HEK293 (cell line): Measurements from ENCODE around the gene RSPRY1.
A peak's percentile ranks its signal among the peaks of the same experiment; 100 is the strongest.

Experiments used
- CTCF ChIA-PET: fragments of 350-600 bp; formaldehyde crosslinking; extraction: SDS; loops from one replicate; lab custom pipeline; 2021; ENCODE audit warnings: antibody characterized with exemption; lab: Yijun Ruan, JAX
- POLR2A ChIA-PET: fragments of 300-600 bp; formaldehyde crosslinking; extraction: SDS; loops from one replicate; lab custom pipeline; 2020; ENCODE audit warnings: antibody characterized with exemption, inconsistent platforms; lab: Yijun Ruan, JAX
- H3K27ac ChIP-seq: fragments of 200-500 bp; sonication (Bioruptor generic); 2 replicates; pipeline ENCODE4 v1.5.1; 2014; ENCODE audit warnings: low read depth, low read length, control low read depth, inconsistent platforms; ENCODE audit errors: extremely low read depth
- H3K36me3 ChIP-seq, 2 experiments: fragments of 200-500 bp in 1 of 2; sonication (Bioruptor generic) in 1 of 2; 1 replicate in 1 of 2; 2 replicates in 1 of 2; pipeline ENCODE4 v1.5.1; 2014 to 2017; ENCODE audit warnings: inconsistent platforms in 2 of 2, low read length in 2 of 2; ENCODE audit not compliant: control insufficient read depth in 2 of 2, insufficient read depth in 1 of 2
- H3K4me1 ChIP-seq: fragments of 200-500 bp; sonication (Bioruptor generic); 2 replicates; pipeline ENCODE4 v1.5.1; 2014; ENCODE audit warnings: mild to moderate bottlenecking, low read length, inconsistent platforms; ENCODE audit not compliant: control insufficient read depth, insufficient read depth
- H3K4me3 ChIP-seq: 2 replicates; pipeline ENCODE4 v1.5.1; 2011; ENCODE audit warnings: low read depth, mild to moderate bottlenecking, control low read depth, low read length, moderate library complexity
- H3K9me3 ChIP-seq: fragments of 200-500 bp; sonication (Bioruptor generic); 2 replicates; pipeline ENCODE4 v1.5.1; 2014; ENCODE audit warnings: low read depth, low read length, inconsistent platforms; ENCODE audit not compliant: control insufficient read depth, insufficient read depth
- BCL6B ChIP-seq: fragments of 450-650 bp; formaldehyde crosslinking; IDR thresholded peaks from 2 replicates; pipeline ENCODE4 v1.5.1; 2017; ENCODE audit warnings: missing biosample characterization, missing genetic modification characterization
- GLIS1 ChIP-seq: fragments of 450-650 bp; formaldehyde crosslinking; IDR thresholded peaks from 2 replicates; pipeline ENCODE4 v1.5.1; 2016; ENCODE audit warnings: missing biosample characterization, missing genetic modification characterization
- KLF16 ChIP-seq: fragments of 450-650 bp; formaldehyde crosslinking; IDR thresholded peaks from 2 replicates; pipeline ENCODE4 v1.5.1; 2017; ENCODE audit warnings: missing biosample characterization, missing genetic modification characterization
- KLF9 ChIP-seq: fragments of 450-650 bp; formaldehyde crosslinking; IDR thresholded peaks from 2 replicates; pipeline ENCODE4 v1.5.1; 2016; ENCODE audit warnings: missing biosample characterization, missing genetic modification characterization, low read depth
- SCRT2 ChIP-seq: fragments of 450-650 bp; formaldehyde crosslinking; IDR thresholded peaks from 2 replicates; pipeline ENCODE4 v1.5.1; 2016; ENCODE audit warnings: missing biosample characterization, missing genetic modification characterization
- TRIM28 ChIP-seq: IDR thresholded peaks from 2 replicates; pipeline ENCODE4 v1.6.1; 2011; ENCODE audit warnings: low read length, control low read depth, borderline replicate concordance
- ZBTB44 ChIP-seq: fragments of 450-650 bp; IDR thresholded peaks from 2 replicates; pipeline ENCODE4 v1.5.1; 2018; ENCODE audit warnings: missing biosample characterization, mild to moderate bottlenecking, missing genetic modification characterization
- ZEB2 ChIP-seq: fragments of 450-650 bp; formaldehyde crosslinking; IDR thresholded peaks from 2 replicates; pipeline ENCODE4 v1.5.1; 2016; ENCODE audit warnings: missing biosample characterization, missing genetic modification characterization
- ZNF174 ChIP-seq: fragments of 450-650 bp; formaldehyde crosslinking; IDR thresholded peaks from 2 replicates; pipeline ENCODE4 v1.5.0; 2017; ENCODE audit warnings: missing biosample characterization, mild to moderate bottlenecking, missing genetic modification characterization
- ZNF175 ChIP-seq: fragments of 450-650 bp; formaldehyde crosslinking; IDR thresholded peaks from 2 replicates; pipeline ENCODE4 v1.5.1; 2016; ENCODE audit warnings: missing biosample characterization, missing genetic modification characterization
- ZNF214 ChIP-seq: fragments of 450-650 bp; formaldehyde crosslinking; IDR thresholded peaks from 2 replicates; pipeline ENCODE4 v1.5.1; 2017; ENCODE audit warnings: missing biosample characterization, mild to moderate bottlenecking, missing genetic modification characterization, borderline replicate concordance
- ZNF221 ChIP-seq: fragments of 450-650 bp; formaldehyde crosslinking; IDR thresholded peaks from 2 replicates; pipeline ENCODE4 v1.5.1; 2017; ENCODE audit warnings: missing biosample characterization, missing genetic modification characterization, borderline replicate concordance
- ZNF530 ChIP-seq: fragments of 450-650 bp; formaldehyde crosslinking; IDR thresholded peaks from 2 replicates; pipeline ENCODE4 v1.5.1; 2016; ENCODE audit warnings: low read depth, missing biosample characterization, missing genetic modification characterization
- ZNF549 ChIP-seq: fragments of 450-650 bp; IDR thresholded peaks from 2 replicates; pipeline ENCODE4 v1.5.1; 2018; ENCODE audit warnings: missing biosample characterization, missing genetic modification characterization, mild to moderate bottlenecking, inconsistent platforms, moderate library complexity
- ZNF600 ChIP-seq: fragments of 450-650 bp; formaldehyde crosslinking; IDR thresholded peaks from 2 replicates; pipeline ENCODE4 v1.5.1; 2016; ENCODE audit warnings: missing biosample characterization, missing genetic modification characterization
- ZNF621 ChIP-seq: fragments of 450-650 bp; formaldehyde crosslinking; IDR thresholded peaks from 2 replicates; pipeline ENCODE4 v1.5.1; 2017; ENCODE audit warnings: missing biosample characterization, missing genetic modification characterization
- ZNF645 ChIP-seq: fragments of 450-650 bp; formaldehyde crosslinking; IDR thresholded peaks from 2 replicates; pipeline ENCODE4; 2016; ENCODE audit warnings: missing biosample characterization, missing genetic modification characterization
- ZNF791 ChIP-seq: fragments of 450-650 bp; formaldehyde crosslinking; IDR thresholded peaks from 2 replicates; pipeline ENCODE4 v1.5.1; 2016; ENCODE audit warnings: missing biosample characterization, missing genetic modification characterization
- ZNF837 ChIP-seq: fragments of 450-650 bp; formaldehyde crosslinking; IDR thresholded peaks from 2 replicates; pipeline ENCODE4 v1.5.1; 2016; ENCODE audit warnings: missing biosample characterization, missing genetic modification characterization
- TF ChIP-seq, protein P1 (sequence below): fragments of 450-650 bp; formaldehyde crosslinking; IDR thresholded peaks from 2 replicates; pipeline ENCODE4 v1.5.1; 2017; ENCODE audit warnings: missing biosample characterization, missing genetic modification characterization
- TF ChIP-seq, protein P2 (sequence below): fragments of 450-650 bp; formaldehyde crosslinking; IDR thresholded peaks from 2 replicates; pipeline ENCODE4 v1.5.1; 2016; ENCODE audit warnings: missing biosample characterization, missing genetic modification characterization

The RSPRY1 gene

GRCh38 chr16:57202095-57202886 is 16.2 kb downstream of the RSPRY1 start:
- CTCF ChIA-PET, result interaction anchor here (0.6 kb wide), 1 partner anchor 110 kb away, joined by 3 read pairs; the partner anchor contains the start of gene CPNE2
- H3K27ac ChIP-seq, result no peak overlapping the region
- H3K9me3 ChIP-seq, result no peaks in the 10 kb centered on the region
- POLR2A ChIA-PET, result no interaction called here
- no peaks in the 10 kb centered on the region for H3K4me1 ChIP-seq
- H3K4me3 ChIP-seq, result no peak overlapping the region
- H3K36me3 ChIP-seq, result peaks cover 2 to 29% of the 10 kb centered on the region in 2 experiments
- TF ChIP-seq ZNF837 (tag by site-specific recombination) (no peak), ZNF621 (tag by site-specific recombination) (no peak), ZNF221 (no peak), GLIS1 (no peak), TRIM28 (no peak), ZBTB44 (tag by site-specific recombination) (no peak), ZEB2 (tag by site-specific recombination) (no peak), ZNF600 (tag by site-specific recombination) (no peak), ZNF530 (no peak), ZNF645 (tag by site-specific recombination) (no peak), KLF9 (tag by site-specific recombination) (no peak), ZNF174 (tag by site-specific recombination) (no peak), ZNF175 (no peak), ZNF791 (no peak), ZNF549 (tag by site-specific recombination) (no peak)
- TF ChIP-seq, protein P1, sequence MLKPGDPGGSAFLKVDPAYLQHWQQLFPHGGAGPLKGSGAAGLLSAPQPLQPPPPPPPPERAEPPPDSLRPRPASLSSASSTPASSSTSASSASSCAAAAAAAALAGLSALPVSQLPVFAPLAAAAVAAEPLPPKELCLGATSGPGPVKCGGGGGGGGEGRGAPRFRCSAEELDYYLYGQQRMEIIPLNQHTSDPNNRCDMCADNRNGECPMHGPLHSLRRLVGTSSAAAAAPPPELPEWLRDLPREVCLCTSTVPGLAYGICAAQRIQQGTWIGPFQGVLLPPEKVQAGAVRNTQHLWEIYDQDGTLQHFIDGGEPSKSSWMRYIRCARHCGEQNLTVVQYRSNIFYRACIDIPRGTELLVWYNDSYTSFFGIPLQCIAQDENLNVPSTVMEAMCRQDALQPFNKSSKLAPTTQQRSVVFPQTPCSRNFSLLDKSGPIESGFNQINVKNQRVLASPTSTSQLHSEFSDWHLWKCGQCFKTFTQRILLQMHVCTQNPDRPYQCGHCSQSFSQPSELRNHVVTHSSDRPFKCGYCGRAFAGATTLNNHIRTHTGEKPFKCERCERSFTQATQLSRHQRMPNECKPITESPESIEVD (tag by site-specific recombination), result no peak
- TF ChIP-seq, all 188 proteins: peak for 0

DNA sequence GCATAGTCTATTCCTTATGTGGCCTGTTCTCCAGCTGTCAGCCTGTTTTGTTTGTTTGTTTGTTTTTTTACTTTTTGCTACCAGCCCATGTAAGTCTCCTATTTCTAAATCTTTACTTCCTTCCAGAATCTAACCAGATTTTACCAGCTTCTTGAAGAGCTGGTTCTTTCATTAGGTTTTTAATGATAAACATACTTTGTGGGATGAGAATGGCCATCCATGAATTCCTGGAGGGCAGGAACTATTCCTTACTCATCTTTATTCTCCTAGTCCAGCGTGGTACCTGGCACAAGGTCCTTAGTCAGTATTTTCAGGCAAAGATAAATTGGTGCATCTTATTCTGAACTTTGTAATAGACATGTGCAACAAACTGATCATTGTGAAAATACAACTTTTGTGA is 17.3 kb downstream of the RSPRY1 start:
- ChIA-PET POLR2A (no interaction called here), CTCF (no interaction called here)
- Histone ChIP-seq H3K27ac (no peak overlapping the region), H3K36me3 (peaks cover 5 to 36% of the 10 kb centered on the region in 2 experiments), H3K4me1 (no peaks in the 10 kb centered on the region), H3K9me3 (no peaks in the 10 kb centered on the region), H3K4me3 (no peak overlapping the region)
- TF ChIP-seq ZNF214 (tag by site-specific recombination) (no peak), BCL6B (tag by site-specific recombination) (peak; percentile 51; the same call in 1 of the 2 replicates), SCRT2 (tag by site-specific recombination) (no peak), KLF16 (tag by site-specific recombination) (no peak)
- TF ChIP-seq, protein P2, sequence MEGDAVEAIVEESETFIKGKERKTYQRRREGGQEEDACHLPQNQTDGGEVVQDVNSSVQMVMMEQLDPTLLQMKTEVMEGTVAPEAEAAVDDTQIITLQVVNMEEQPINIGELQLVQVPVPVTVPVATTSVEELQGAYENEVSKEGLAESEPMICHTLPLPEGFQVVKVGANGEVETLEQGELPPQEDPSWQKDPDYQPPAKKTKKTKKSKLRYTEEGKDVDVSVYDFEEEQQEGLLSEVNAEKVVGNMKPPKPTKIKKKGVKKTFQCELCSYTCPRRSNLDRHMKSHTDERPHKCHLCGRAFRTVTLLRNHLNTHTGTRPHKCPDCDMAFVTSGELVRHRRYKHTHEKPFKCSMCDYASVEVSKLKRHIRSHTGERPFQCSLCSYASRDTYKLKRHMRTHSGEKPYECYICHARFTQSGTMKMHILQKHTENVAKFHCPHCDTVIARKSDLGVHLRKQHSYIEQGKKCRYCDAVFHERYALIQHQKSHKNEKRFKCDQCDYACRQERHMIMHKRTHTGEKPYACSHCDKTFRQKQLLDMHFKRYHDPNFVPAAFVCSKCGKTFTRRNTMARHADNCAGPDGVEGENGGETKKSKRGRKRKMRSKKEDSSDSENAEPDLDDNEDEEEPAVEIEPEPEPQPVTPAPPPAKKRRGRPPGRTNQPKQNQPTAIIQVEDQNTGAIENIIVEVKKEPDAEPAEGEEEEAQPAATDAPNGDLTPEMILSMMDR (tag by site-specific recombination), result no peak
